Thyroid gland (tissue), 4 donors: ENCODE results near the gene EGR1.

Experiments used
- POLR2A ChIP-seq, 2 donors: fragments of 450-650 bp; IDR thresholded peaks; one replicate each; pipeline ENCODE4 v1.6.1; 2017; ENCODE audit warnings: antibody characterized with exemption in 2 of 2, mild to moderate bottlenecking in 2 of 2, moderate library complexity in 1 of 2
- TF ChIP-seq, protein P1 (sequence below), 6 experiments: fragments of 200-600 bp in 3 of 6; fragments of 450-650 bp in 3 of 6; sonication (generic) in 3 of 6; IDR thresholded peaks; one replicate each; pipeline ENCODE4 v1.5.1; 2016 to 2019; ENCODE audit warnings: antibody characterized with exemption in 6 of 6, mild to moderate bottlenecking in 2 of 6, inconsistent platforms in 1 of 6, moderate library complexity in 1 of 6

DNA sequence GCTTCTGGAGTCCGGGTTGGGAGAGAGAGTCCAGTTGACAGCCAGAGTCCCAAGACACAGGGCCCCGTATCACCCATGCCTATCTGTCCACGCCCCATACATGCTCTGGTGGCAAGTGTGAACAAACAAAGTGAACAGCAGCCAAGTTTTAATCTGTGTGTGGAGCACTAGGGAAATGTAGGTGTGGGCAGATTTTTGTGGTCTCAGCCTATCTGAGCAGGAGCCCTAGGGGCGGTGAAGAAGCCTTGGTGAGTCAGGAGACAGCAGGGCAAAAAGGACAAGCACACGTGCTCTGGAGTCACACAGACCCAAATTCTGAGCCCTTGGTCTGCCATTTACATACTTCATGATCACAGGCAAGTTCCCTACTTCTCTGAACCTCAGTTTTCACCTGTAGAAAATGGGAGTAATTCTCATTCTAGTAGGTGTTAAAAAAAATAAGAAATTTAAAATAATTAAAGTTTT lies 23.2 kb downstream of the EGR1 start:
- TF ChIP-seq, protein P1, sequence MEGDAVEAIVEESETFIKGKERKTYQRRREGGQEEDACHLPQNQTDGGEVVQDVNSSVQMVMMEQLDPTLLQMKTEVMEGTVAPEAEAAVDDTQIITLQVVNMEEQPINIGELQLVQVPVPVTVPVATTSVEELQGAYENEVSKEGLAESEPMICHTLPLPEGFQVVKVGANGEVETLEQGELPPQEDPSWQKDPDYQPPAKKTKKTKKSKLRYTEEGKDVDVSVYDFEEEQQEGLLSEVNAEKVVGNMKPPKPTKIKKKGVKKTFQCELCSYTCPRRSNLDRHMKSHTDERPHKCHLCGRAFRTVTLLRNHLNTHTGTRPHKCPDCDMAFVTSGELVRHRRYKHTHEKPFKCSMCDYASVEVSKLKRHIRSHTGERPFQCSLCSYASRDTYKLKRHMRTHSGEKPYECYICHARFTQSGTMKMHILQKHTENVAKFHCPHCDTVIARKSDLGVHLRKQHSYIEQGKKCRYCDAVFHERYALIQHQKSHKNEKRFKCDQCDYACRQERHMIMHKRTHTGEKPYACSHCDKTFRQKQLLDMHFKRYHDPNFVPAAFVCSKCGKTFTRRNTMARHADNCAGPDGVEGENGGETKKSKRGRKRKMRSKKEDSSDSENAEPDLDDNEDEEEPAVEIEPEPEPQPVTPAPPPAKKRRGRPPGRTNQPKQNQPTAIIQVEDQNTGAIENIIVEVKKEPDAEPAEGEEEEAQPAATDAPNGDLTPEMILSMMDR (IDR thresholded peaks at IDR 0.05): no peak
- TF ChIP-seq POLR2A (IDR thresholded peaks at IDR 0.05): no peak
